Lower lobe of right lung (tissue), 2 donors: ENCODE measurements around the gene TOX3. TPM values are rescaled to one million over a fixed set of nuclear protein-coding genes. Genes with fewer than 3 reads are reported as not detected.
A peak's percentile ranks its signal among the peaks of the same experiment; 100 is the strongest.

ENCODE experiments used
- ATAC-seq, 2 donors: fragments of 200-7000 bp; cut with Tn5 transposase; one replicate each; pipeline ENCODE4 v1.9.1; 2020 to 2022; ENCODE audit warnings: mild to moderate bottlenecking in 2 of 2, moderate library complexity in 2 of 2
- DNase-seq: peaks from one replicate; pipeline ENCODE4 v3.0.0-alpha.2; 2020
- H3K27ac ChIP-seq: fragments of 200-600 bp; one replicate; pipeline ENCODE4 v1.8.0; 2022
- H3K27me3 ChIP-seq: fragments of 200-600 bp; one replicate; pipeline ENCODE4 v1.8.0; 2022; ENCODE audit warnings: low read depth
- H3K36me3 ChIP-seq: fragments of 200-600 bp; one replicate; pipeline ENCODE4 v1.8.0; 2022; ENCODE audit warnings: mild to moderate bottlenecking
- H3K4me1 ChIP-seq: fragments of 200-600 bp; one replicate; pipeline ENCODE4 v1.8.0; 2022
- H3K4me3 ChIP-seq: fragments of 200-600 bp; one replicate; pipeline ENCODE4 v1.8.0; 2022; ENCODE audit warnings: mild to moderate bottlenecking
- H3K9me3 ChIP-seq: fragments of 200-600 bp; one replicate; pipeline ENCODE4 v1.8.0; 2022
- intact Hi-C: fragments of 100-400 bp; cut with DNase I; formaldehyde crosslinking; loops from one replicate; pipeline ENCODE4 v1.11.0; 2022
- total RNA-seq: library from RNA; stranded (reverse); fragmentation: NEBNext Ultra II Directional; extraction: Animal tissue kit (Norgen Biotek cat#: 25700); gene quantifications from one replicate; pipeline ENCODE4 v1.2.1, GENCODE V29; 2021
- TF ChIP-seq, protein P1 (sequence below): fragments of 200-600 bp; IDR thresholded peaks from one replicate; pipeline ENCODE4 v1.8.0; 2022; ENCODE audit warnings: antibody characterized with exemption, mild to moderate bottlenecking
- donor health status: DM: no; HTN: yes; CAD: no; lungs with severe emphysema.

TOX3 gene
- total RNA-seq, 1 donor from 2014 or later = 4.1 TPM

- no peaks in the 10 kb centered on the region for H3K4me1 ChIP-seq
- no peaks in the 10 kb centered on the region for H3K36me3 ChIP-seq
- H3K9me3 ChIP-seq = no peaks in the 10 kb centered on the region
- H3K27ac ChIP-seq = no peak overlapping the region
- no peaks in the 10 kb centered on the region for H3K27me3 ChIP-seq
- ATAC-seq (no peak), DNase-seq (no peak)
- H3K4me3 ChIP-seq = no peak overlapping the region
- TF ChIP-seq, protein P1, sequence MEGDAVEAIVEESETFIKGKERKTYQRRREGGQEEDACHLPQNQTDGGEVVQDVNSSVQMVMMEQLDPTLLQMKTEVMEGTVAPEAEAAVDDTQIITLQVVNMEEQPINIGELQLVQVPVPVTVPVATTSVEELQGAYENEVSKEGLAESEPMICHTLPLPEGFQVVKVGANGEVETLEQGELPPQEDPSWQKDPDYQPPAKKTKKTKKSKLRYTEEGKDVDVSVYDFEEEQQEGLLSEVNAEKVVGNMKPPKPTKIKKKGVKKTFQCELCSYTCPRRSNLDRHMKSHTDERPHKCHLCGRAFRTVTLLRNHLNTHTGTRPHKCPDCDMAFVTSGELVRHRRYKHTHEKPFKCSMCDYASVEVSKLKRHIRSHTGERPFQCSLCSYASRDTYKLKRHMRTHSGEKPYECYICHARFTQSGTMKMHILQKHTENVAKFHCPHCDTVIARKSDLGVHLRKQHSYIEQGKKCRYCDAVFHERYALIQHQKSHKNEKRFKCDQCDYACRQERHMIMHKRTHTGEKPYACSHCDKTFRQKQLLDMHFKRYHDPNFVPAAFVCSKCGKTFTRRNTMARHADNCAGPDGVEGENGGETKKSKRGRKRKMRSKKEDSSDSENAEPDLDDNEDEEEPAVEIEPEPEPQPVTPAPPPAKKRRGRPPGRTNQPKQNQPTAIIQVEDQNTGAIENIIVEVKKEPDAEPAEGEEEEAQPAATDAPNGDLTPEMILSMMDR = no peak
- intact Hi-C loops = no loop called here
These were observed 72.3 kb downstream of the TOX3 start for GRCh38 chr16:52474679-52475078.

GRCh38 chr16:52473096-52473495, 73.8 kb downstream of the TOX3 start:
- intact Hi-C loops = no loop called here
- TF ChIP-seq, protein P1 = no peak
- no peaks in the 10 kb centered on the region for H3K27me3 ChIP-seq

GRCh38 chr16:52471650-52472370, 75.1 kb downstream of the TOX3 start:
- no peak for DNase-seq
- TF ChIP-seq, protein P1 = no peak
- Histone ChIP-seq H3K27ac (no peak overlapping the region), H3K27me3 (no peaks in the 10 kb centered on the region), H3K4me3 (no peak overlapping the region), H3K9me3 (no peaks in the 10 kb centered on the region), H3K4me1 (no peaks in the 10 kb centered on the region), H3K36me3 (no peaks in the 10 kb centered on the region)
- intact Hi-C loops = no loop called here
- no peak for ATAC-seq

More at GRCh38 chr16:52473096-52473495, 73.8 kb downstream of the TOX3 start:
- no peak for DNase-seq
- Histone ChIP-seq H3K4me1 (no peaks in the 10 kb centered on the region), H3K9me3 (no peaks in the 10 kb centered on the region), H3K27ac (no peak overlapping the region), H3K4me3 (no peak overlapping the region), H3K36me3 (no peaks in the 10 kb centered on the region)
- ATAC-seq = no peak

GRCh38 chr16:52470585-52470984, 76.4 kb downstream of the TOX3 start:
- Histone ChIP-seq H3K36me3 (no peaks in the 10 kb centered on the region), H3K27ac (no peak overlapping the region), H3K4me3 (no peak overlapping the region), H3K9me3 (no peaks in the 10 kb centered on the region), H3K4me1 (no peaks in the 10 kb centered on the region), H3K27me3 (no peaks in the 10 kb centered on the region)
- intact Hi-C loops = no loop called here
- no peak for ATAC-seq
- DNase-seq = no peak
- TF ChIP-seq, protein P1 = no peak

- ATAC-seq = peak; percentile 45 to 82
- TF ChIP-seq, protein P1 = no peak
These were observed 77.2 kb downstream of the TOX3 start for GRCh38 chr16:52469775-52470174.

More at GRCh38 chr16:52469775-52470174, 77.2 kb downstream of the TOX3 start:
- intact Hi-C loops = no loop called here
- H3K4me1 ChIP-seq = no peaks in the 10 kb centered on the region
- H3K36me3 ChIP-seq = no peaks in the 10 kb centered on the region
- no peaks in the 10 kb centered on the region for H3K27me3 ChIP-seq
- no peak overlapping the region for H3K4me3 ChIP-seq
- no peak overlapping the region for H3K27ac ChIP-seq
- no peak for DNase-seq
- no peaks in the 10 kb centered on the region for H3K9me3 ChIP-seq
